GM12891 (cell line): ENCODE results near the gene FALEC.
"Not testable (repeated sequence)": the region's sequence is repeated elsewhere in the genome, so short reads cannot be mapped to it uniquely, and the experiment has no call there.

ENCODE experiments used
- DNase-seq: peaks from one replicate; pipeline ENCODE4 v3.0.0; 2011; ENCODE audit warnings: low spot score; ENCODE audit not compliant: insufficient read length
- FAIRE-seq: peaks from 2 replicates; lab custom pipeline; 2011; peaks lifted over from hg19 to GRCh38; lab: Jason Lieb, UNC
- PAX5 ChIP-seq: IDR thresholded peaks from 2 replicates; pipeline ENCODE4 v1.6.1; 2011; ENCODE audit warnings: low read length, moderate library complexity, mild to moderate bottlenecking; ENCODE audit not compliant: insufficient read depth, severe bottlenecking
- POLR2A ChIP-seq: IDR thresholded peaks from 2 replicates; pipeline ENCODE4 v1.6.1; 2011; ENCODE audit warnings: low read depth, low read length, control low read depth
- POLR2AphosphoS5 ChIP-seq: IDR thresholded peaks from 2 replicates; pipeline ENCODE4 v1.6.1; 2011; ENCODE audit warnings: low read depth, low read length, control low read depth
- POU2F2 ChIP-seq: IDR thresholded peaks from 2 replicates; pipeline ENCODE4 v1.6.1; 2011; ENCODE audit warnings: low read depth, mild to moderate bottlenecking, control low read depth, low read length, moderate library complexity
- SPI1 ChIP-seq: IDR thresholded peaks from 2 replicates; pipeline ENCODE4 v1.6.1; 2011; ENCODE audit warnings: low read depth, low read length, control low read depth
- TAF1 ChIP-seq: IDR thresholded peaks from 2 replicates; pipeline ENCODE4 v1.6.1; 2011; ENCODE audit warnings: low read depth, low read length, control low read depth

The FALEC gene

GRCh38 chr1:150579945-150580642, 64.5 kb downstream of the FALEC start:
- TF ChIP-seq PAX5 (no peak), SPI1 (no peak), POU2F2 (no peak), POLR2A (no peak), POLR2AphosphoS5 (no peak), TAF1 (no peak)
- FAIRE-seq (no peak), DNase-seq (no peak)

GRCh38 chr1:150580966-150581365, 65.4 kb downstream of the FALEC start:
- not testable (repeated sequence) for FAIRE-seq

DNA sequence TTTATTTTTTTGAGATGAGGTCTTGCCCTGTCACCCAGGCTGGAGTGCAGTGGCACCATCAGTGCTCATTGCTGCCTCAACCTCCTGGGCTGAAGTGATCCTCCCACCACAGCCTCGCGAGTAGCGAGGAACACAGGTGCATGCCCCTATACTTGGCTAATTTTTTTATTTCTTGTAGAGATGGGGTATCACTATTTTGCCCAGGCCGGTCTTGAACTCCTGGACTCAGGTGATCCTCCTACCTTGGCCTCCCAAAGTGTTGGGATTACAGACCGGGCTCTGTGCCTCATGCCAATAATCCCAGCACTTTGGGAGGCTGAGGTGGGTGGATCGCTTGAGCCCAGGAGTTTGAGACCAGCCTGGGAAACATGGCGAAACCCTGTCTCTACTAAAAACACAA, 65.9 kb downstream of the FALEC start:
- not testable (repeated sequence) for FAIRE-seq, DNase-seq

More at GRCh38 chr1:150580966-150581365, 65.4 kb downstream of the FALEC start:
- DNase-seq: not testable (repeated sequence)

DNA sequence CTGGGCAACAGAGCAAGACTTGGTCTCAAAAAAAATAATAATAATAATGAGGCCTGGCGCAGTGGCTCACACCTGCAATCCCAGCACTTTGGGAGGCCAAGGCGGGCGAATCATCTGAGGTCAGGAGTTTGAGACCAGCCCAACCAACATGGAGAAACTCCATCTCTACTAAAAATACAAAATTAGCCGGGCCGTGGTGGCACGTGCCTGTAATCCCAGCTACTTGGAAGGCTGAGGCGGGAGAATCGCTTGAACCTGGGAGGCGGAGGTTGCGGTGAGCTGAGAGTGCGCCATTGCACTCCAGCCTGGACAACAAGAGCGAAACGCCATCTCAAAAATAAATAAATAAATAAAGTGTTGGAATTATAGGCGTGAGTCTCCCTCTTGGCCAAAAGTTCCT, 66.4 kb downstream of the FALEC start:
- not testable (repeated sequence) for FAIRE-seq, DNase-seq

GRCh38 chr1:150582371-150582770, 66.8 kb downstream of the FALEC start:
- DNase-seq (no peak), FAIRE-seq (no peak)
- TF ChIP-seq POU2F2: no peak
- TF ChIP-seq SPI1: no peak
- no peak for TF ChIP-seq PAX5
- no peak for TF ChIP-seq POLR2AphosphoS5
- no peak for TF ChIP-seq POLR2A
- TF ChIP-seq TAF1: no peak
